Fibroblast of villous mesenchyme (primary cell): ENCODE measurements around the gene MRGPRF. TPM values are rescaled to one million over a fixed set of nuclear protein-coding genes. Genes with fewer than 3 reads are reported as not detected.

Experiments
- DNase-seq: peaks from one replicate; pipeline ENCODE4 v3.0.0-alpha.2; 2010; ENCODE audit warnings: low read depth
- H3K4me3 ChIP-seq: 2 replicates; pipeline ENCODE4 v1.5.1; 2011; ENCODE audit warnings: low read depth, mild to moderate bottlenecking, low read length
- total RNA-seq: library from RNA; depleted of rRNA; stranded (reverse); fragments of >200 nt; gene quantifications from 2 replicates; pipeline ENCODE4 v1.2.3, GENCODE V29; 2012
- TF ChIP-seq, protein P1 (sequence below): IDR thresholded peaks from 2 replicates; pipeline ENCODE4 v1.5.1; 2012; ENCODE audit warnings: low read depth, mild to moderate bottlenecking, low read length; ENCODE audit not compliant: insufficient read depth

Gene MRGPRF
- total RNA-seq, 1 donor: 61.3 TPM

GRCh38 chr11:69053546-69054396 lies 40.7 kb upstream of the MRGPRF start:
- H3K4me3 ChIP-seq: no peak overlapping the region
- no peak for DNase-seq
- TF ChIP-seq, protein P1, sequence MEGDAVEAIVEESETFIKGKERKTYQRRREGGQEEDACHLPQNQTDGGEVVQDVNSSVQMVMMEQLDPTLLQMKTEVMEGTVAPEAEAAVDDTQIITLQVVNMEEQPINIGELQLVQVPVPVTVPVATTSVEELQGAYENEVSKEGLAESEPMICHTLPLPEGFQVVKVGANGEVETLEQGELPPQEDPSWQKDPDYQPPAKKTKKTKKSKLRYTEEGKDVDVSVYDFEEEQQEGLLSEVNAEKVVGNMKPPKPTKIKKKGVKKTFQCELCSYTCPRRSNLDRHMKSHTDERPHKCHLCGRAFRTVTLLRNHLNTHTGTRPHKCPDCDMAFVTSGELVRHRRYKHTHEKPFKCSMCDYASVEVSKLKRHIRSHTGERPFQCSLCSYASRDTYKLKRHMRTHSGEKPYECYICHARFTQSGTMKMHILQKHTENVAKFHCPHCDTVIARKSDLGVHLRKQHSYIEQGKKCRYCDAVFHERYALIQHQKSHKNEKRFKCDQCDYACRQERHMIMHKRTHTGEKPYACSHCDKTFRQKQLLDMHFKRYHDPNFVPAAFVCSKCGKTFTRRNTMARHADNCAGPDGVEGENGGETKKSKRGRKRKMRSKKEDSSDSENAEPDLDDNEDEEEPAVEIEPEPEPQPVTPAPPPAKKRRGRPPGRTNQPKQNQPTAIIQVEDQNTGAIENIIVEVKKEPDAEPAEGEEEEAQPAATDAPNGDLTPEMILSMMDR: no peak

DNA sequence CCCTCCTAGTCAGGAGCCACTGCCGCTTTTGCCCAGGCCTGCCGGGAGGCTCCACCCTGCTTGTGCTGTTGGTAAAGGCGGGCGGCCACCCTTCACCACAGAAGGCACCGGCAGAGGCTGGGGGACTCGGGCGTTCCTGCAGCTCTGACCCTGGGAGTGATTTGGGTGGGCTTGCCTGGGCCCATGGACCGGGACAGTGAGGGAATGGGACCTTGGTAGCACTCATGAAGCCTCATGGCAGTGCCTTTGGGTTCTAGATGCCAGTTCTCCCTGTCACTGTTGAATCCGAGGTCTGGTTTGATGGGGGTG lies 40.1 kb upstream of the MRGPRF start:
- DNase-seq: no peak
- TF ChIP-seq, protein P1: no peak
- H3K4me3 ChIP-seq: no peak overlapping the region

DNA sequence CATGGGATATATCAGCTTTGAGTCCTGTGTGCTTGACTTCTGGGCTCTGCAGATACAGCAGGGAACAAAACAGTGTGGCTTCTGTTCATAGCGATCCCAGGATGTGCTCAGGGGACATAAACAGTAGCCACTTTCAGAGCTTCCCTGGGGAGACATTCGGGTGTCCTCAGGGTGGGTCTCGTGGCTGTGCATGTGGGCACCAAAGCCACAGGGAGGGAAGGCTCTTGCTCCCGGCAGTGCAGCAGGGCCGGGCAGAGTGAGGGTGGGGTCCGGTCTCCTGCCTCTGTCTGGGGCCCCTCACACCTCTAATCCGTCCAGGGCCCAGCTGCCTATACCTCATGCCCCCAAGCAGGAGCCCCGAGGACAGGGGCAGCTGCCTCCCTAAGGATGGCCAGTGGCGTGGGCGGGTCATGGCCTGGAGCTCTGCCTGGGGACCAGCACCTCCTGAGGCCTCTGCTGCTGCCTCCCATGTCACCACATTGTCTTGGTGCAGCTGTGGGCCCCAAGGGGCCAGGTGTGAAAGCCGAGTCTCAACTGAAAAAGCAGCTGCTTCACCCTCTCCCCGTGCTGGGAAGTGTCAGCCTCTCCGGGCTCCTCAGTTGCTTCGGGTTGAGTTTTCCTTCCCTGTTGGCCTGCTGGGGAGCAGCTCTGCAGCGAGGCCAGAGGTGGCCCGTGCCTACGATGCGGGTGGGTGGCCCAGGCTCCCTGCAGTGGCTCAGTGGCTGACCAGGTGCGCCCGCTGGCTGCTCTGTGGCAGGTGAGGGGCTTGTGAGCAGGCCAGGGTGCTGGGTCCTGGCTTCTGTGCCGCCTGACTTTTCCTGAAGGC lies 39.5 kb upstream of the MRGPRF start:
- TF ChIP-seq, protein P1: no peak
- H3K4me3 ChIP-seq: no peak overlapping the region
- no peak for DNase-seq

GRCh38 chr11:69051381-69052342 lies 38.6 kb upstream of the MRGPRF start:
- TF ChIP-seq, protein P1: no peak
- DNase-seq: no peak
- H3K4me3 ChIP-seq: no peak overlapping the region

- no peak for DNase-seq
- H3K4me3 ChIP-seq: no peak overlapping the region
- TF ChIP-seq, protein P1: no peak
These were observed 37.7 kb upstream of the MRGPRF start for GRCh38 chr11:69050592-69051380.

DNA sequence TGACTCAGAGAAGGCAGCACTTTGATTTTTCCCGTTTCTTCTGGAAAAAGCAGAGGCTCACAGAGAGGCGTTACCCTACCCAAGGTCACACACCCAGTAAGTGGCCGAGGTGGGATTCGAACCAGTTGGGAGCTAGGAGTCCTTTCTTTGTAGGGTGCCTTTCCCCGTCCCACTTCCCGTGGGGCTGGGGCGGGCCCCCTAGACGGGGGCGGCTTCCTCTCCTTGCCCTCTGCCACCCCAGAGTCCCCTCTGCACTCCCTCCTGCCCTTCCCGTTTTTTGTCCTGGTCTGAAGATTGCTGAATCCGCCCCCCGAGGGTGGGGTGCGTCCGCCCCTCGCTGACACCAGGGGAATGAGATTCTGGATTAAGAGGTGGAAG lies 36.4 kb upstream of the MRGPRF start:
- no peak for DNase-seq
- peak overlapping the region; percentile 83 for H3K4me3 ChIP-seq
- TF ChIP-seq, protein P1: no peak
